AG10803 (cell line): ENCODE data around the gene DEPDC1B.
A peak's percentile ranks its signal among the peaks of the same experiment; 100 is the strongest.

Experiments used
- DNase-seq: peaks from one replicate; pipeline ENCODE4 v3.0.0; 2010; ENCODE audit warnings: low read depth
- H3K4me3 ChIP-seq: 2 replicates; pipeline ENCODE4 v1.5.1; 2011; ENCODE audit warnings: mild to moderate bottlenecking, low read length, control low read depth
- CTCF ChIP-seq: conservative IDR thresholded peaks from 2 replicates; pipeline ENCODE4 v1.5.1; 2011; ENCODE audit warnings: mild to moderate bottlenecking, low read length, control low read depth, inconsistent platforms

The DEPDC1B gene

GRCh38 chr5:60677850-60678664, 21.9 kb downstream of the DEPDC1B start:
- H3K4me3 ChIP-seq = no peak overlapping the region
- peak; percentile 67 for TF ChIP-seq CTCF
- peak; percentile 59 for DNase-seq

DNA sequence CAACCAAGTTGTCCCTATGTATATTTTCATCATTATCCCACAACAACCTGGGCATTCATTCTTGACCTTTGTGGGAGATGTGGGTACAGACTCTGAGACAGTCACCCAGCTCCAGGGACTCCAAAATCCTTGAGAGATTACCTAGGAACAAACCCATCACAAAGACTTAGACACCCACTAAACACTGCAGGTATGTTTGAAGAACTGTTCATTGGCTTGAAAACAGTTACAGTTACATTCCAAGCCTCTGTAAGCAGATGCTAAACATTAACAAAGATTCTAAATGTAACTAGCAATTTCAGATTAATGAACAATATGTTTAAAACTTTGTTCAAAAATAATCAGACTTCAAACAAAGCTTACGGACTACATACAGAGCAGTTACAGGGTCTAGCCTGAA, 24.7 kb downstream of the DEPDC1B start:
- no peak for DNase-seq
- TF ChIP-seq CTCF = no peak
- no peak overlapping the region for H3K4me3 ChIP-seq

DNA sequence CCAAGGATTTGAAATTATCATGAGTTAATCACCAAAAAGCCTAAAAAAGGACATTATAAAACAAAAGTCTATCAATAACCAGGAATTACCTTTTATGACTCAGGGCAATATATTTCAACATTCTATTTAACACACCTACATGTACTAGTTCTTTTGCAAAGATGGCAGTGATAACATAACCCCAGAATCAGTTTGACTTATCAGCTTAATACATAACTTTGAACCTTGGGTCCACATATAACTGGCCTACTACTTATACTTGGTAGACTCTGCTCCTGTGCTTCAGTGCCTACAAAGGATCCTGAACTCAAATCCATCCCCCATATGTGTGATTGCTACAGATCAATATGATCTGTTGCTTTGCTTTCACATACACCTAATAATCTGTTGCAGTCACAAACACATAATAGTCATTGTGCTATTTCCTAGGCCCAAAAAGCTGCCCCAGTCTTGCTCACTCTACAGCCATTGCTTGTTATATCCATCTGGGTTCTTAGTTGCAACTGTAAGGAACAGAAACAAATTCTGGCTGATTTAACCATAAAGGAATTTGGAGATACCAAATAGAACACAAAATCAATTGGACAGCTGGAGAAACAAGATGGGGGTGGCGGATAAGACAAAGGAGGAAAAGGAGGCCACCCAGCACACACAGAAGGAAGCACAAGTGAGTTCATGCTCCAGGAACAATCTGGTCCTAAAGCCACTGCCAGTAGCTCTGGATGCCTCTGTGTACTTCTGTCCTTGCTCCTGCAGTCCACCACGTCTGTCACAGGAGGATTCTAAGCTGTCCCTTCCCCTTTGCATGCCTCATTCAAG, 25.5 kb downstream of the DEPDC1B start:
- peak; percentile 11 for DNase-seq
- TF ChIP-seq CTCF = no peak
- no peak overlapping the region for H3K4me3 ChIP-seq

DNA sequence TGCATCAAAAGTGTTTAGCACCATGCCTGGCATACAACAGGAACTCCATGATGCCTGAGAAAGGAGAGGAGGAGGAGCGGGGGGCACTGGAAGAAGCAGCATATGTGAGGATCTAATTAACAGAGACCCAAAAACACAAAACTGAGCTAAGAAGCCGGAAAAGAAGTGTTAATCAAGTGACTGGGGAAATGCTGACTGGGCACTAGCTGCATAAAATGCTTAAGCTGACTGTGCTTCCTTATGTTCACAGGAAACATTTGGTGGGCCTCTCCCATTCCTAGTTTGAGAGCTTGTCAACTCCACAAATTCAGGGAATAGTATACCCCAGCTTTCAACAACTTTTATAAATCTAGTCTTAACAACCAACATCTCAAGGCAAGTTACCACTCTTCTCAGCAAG, 26.6 kb downstream of the DEPDC1B start:
- H3K4me3 ChIP-seq = no peak overlapping the region
- no peak for TF ChIP-seq CTCF
- no peak for DNase-seq

DNA sequence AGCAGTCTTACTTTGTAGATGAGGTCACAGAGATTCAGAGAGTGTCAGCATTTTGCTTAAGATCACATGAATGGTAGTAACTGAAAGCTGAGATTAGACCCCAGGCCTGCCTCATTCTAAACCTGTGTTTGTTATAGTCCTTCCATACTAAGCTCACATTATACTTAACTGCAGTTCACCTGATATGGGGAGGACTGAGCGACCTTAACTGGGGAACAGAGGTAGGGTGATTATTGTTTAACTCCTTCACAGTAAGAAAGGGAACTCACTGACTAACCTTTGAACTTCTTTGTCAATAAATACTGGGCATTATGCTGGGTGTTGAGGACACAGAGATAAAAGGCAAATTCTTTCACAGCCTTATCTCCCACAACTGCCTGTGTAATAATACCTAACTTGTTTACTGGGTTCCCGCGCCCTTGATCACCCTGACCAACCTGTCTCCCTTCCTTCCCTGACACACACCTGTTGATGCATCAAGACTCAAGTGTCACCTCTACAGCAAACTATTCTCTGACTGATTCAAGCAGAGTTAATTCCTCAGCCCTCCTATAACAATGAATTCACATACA, 27.2 kb downstream of the DEPDC1B start:
- no peak overlapping the region for H3K4me3 ChIP-seq
- no peak for TF ChIP-seq CTCF
- no peak for DNase-seq

DNA sequence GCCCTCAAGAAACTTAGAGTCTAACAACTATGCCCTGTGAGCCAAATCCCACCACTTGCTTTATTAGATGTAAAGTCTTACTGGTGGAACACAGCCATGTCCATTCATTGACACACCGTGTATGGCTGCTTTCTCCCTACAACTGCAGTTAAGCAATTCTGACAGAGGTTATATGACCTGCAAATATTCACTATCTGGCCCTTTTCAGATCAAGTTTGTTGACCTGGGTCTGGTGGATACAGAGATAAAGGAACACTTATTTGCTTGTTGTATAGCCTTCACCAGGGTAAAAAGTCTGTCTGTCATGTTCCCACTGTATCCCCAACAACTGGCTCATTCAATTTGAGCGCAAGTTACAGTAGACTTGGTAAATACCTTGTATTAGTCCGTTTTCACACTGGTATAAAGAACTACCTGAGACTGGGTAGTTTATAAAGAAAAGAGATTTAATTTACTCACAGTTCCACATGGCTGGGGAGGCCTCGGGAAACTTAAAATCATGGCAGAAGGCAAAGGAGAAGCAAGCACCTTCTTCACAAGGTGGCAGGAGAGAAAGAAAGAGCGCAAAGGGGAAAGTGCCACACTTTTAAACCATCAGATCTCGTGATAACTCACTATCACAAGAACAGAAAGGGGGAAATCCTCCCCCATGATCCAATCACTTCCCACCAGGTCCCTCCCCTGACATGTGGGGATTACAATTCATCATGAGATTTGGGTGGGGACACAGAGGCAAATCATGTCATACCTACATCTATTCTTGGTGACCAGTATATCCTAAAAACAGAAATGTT, 27.9 kb downstream of the DEPDC1B start:
- no peak for TF ChIP-seq CTCF
- no peak for DNase-seq
- H3K4me3 ChIP-seq = no peak overlapping the region
